K562 (cell line): ENCODE results near the gene FBXO4. TPM values are rescaled to one million over a fixed set of nuclear protein-coding genes. Genes with fewer than 3 reads are reported as not detected.

Experiments
- KHSRP ChIP-seq: fragments of 450-650 bp; IDR thresholded peaks from 2 replicates; pipeline ENCODE4 v1.6.1; 2017
- MECOM ChIP-seq: fragments of 250-450 bp; sonication (Bioruptor Pico); IDR thresholded peaks from 2 replicates; pipeline ENCODE4 v1.8.0; 2022; ENCODE audit warnings: inconsistent platforms
- PCBP1 ChIP-seq: fragments of 200-400 bp; formaldehyde crosslinking; IDR thresholded peaks from 2 replicates; pipeline ENCODE4 v1.6.1; 2018; ENCODE audit warnings: mild to moderate bottlenecking, low read depth, low read length; ENCODE audit not compliant: poor library complexity, severe bottlenecking
- POLR2A ChIP-seq: fragments of 450-650 bp; conservative IDR thresholded peaks from 2 replicates; pipeline ENCODE4 v1.6.1; 2016
- RERE ChIP-seq: sonication (generic); formaldehyde crosslinking; IDR thresholded peaks from 2 replicates; pipeline ENCODE4 v1.8.0; 2023; ENCODE audit warnings: missing genetic modification reagents, mild to moderate bottlenecking, borderline replicate concordance
- SREBF1 ChIP-seq: fragments of 150-350 bp; IDR thresholded peaks from 2 replicates; pipeline ENCODE4 v1.6.1; 2014; ENCODE audit warnings: antibody characterized with exemption, low read depth, low read length, borderline replicate concordance
- TAF1 ChIP-seq: IDR thresholded peaks from 2 replicates; pipeline ENCODE4 v1.6.1; 2011; ENCODE audit warnings: mild to moderate bottlenecking, low read length, moderate library complexity; ENCODE audit not compliant: insufficient read depth, control insufficient read depth, severe bottlenecking; ENCODE audit errors: extremely low read depth
- TRIM24 ChIP-seq, 2 experiments: fragments of 450-650 bp; IDR thresholded peaks; 2 replicates each; pipeline ENCODE4 v1.6.1; 2016
- USF1 ChIP-seq: sonication (generic); formaldehyde crosslinking; IDR thresholded peaks from 2 replicates; pipeline ENCODE4 v1.9.0; 2022; ENCODE audit warnings: mild to moderate bottlenecking, missing genetic modification reagents
- polyA plus RNA-seq, 8 experiments: library from polyadenylated mRNA; depleted of rRNA in 4 of 8; stranded (reverse) in 5 of 8; unstranded in 3 of 8; fragments of >200 nt; fragmentation: Nextera tagmentation in 2 of 8; fragmentation: Illumina TruSeq in 1 of 8; extraction: Ambion mirVana in 2 of 8; extraction: Trizol in 1 of 8; gene quantifications; 2 replicates each; pipeline versions ENCODE4 v1.2.1 to v1.2.3, GENCODE V29; 2011 to 2014; ENCODE audit warnings: inconsistent platforms in 1 of 8, missing spikeins in 1 of 8
- total RNA-seq, 7 experiments: library from RNA; depleted of rRNA in 6 of 7; stranded (reverse); fragments of >200 nt in 6 of 7; fragmentation: Illumina TruSeq in 2 of 7; extraction: Trizol in 2 of 7; gene quantifications; 2 replicates each; pipeline versions ENCODE4 v1.2.1 to v1.2.3, GENCODE V29; 2011 to 2021; ENCODE audit warnings: low replicate concordance in 1 of 7

Gene FBXO4
- total and polyA plus RNA-seq, 9 of the 15 experiments (the other 6 are each of a cell fraction or from before 2014, with no cell fraction given) = 5.9 to 33.4 (median 19.6) TPM

- TF ChIP-seq RERE (no peak), TAF1 (no peak), TRIM24 (IDR thresholded peaks at IDR 0.05) (no peak), SREBF1 (no peak), KHSRP (no peak), PCBP1 (no peak), POLR2A (no peak), MECOM (CRISPR knock-in tag) (no peak), USF1 (CRISPR knock-in tag) (no peak)
These were observed 55.3 kb downstream of the FBXO4 start (continued) for GRCh38 chr5:41980396-41980795.
